Measurements from ENCODE around the gene CPE.
"Not testable (repeated sequence)": the region's sequence is repeated elsewhere in the genome, so short reads cannot be mapped to it uniquely, and the experiment has no call there.

The CPE gene

GRCh38 chr4:165378745-165379677, at the start of gene CPE:
Gene CPE, plus strand, starts transcription at chr4:165379008. Its CDS starts 214 bp downstream, at chr4:165379222.
- DNase-seq (ENCODE audit: low read depth in 1 of 2, low spot score in 1 of 2) = peak; percentile 16 to 18

DNA sequence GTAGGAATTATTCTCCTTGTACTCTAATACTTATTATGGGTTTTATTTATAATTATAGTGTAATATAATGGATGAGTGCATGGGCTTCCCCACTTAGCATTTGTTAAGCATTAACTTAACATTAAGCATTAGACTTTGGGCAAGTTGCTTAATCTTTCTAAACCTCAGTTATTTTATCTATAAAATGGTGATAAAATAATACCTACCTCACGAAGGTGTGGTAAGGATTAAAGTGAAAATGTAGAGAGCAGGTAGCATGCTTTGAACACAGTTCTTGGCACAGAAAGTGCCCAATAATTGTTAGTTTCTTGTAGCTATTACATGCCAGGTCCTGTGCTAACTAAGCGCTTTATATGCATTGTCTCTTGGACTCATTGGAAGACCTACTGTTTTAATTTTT, 48.7 kb upstream of the CPE start:
- DNase-seq (ENCODE audit: low read depth in 1 of 2, low spot score in 1 of 2) = no peak

- DNase-seq (ENCODE audit: low read depth in 1 of 2, low spot score in 1 of 2) = no peak
These were observed 48.1 kb upstream of the CPE start for GRCh38 chr4:165330666-165331065.

GRCh38 chr4:165331359-165331758, 47.4 kb upstream of the CPE start:
- DNase-seq (ENCODE audit: low read depth in 1 of 2, low spot score in 1 of 2) = no peak

GRCh38 chr4:165331823-165332222, 47.0 kb upstream of the CPE start:
- DNase-seq (ENCODE audit: low read depth in 1 of 2, low spot score in 1 of 2) = no peak

- no peak for DNase-seq (ENCODE audit: low read depth in 1 of 2, low spot score in 1 of 2)
These were observed 46.3 kb upstream of the CPE start for GRCh38 chr4:165332502-165332901.

GRCh38 chr4:165335163-165335703, 43.6 kb upstream of the CPE start:
- DNase-seq (ENCODE audit: low read depth in 1 of 2, low spot score in 1 of 2) = no peak

DNA sequence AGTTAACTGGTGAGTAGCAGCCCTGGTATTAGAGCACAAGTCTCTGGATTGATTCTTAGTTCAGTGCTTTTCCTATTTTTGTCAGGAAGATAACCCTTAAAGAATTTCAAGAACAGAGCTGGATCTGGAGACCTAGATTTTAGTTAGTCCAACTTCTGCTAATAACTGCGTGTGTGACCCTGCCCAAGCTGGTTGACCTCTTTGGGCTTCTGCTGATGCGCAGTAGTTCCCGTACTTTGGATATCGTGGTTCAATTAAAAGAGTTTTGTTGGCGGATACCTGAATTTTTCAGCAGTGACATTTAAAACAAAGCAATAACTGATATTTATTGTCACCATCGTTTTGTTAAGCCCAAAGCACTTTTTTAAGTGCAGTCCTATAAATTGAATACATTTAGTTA, 42.1 kb upstream of the CPE start:
- no peak for DNase-seq (ENCODE audit: low read depth in 1 of 2, low spot score in 1 of 2)

- not testable (repeated sequence) for DNase-seq (ENCODE audit: low read depth in 1 of 2, low spot score in 1 of 2)
These were observed 36.5 kb upstream of the CPE start for GRCh38 chr4:165342340-165342739.

DNA sequence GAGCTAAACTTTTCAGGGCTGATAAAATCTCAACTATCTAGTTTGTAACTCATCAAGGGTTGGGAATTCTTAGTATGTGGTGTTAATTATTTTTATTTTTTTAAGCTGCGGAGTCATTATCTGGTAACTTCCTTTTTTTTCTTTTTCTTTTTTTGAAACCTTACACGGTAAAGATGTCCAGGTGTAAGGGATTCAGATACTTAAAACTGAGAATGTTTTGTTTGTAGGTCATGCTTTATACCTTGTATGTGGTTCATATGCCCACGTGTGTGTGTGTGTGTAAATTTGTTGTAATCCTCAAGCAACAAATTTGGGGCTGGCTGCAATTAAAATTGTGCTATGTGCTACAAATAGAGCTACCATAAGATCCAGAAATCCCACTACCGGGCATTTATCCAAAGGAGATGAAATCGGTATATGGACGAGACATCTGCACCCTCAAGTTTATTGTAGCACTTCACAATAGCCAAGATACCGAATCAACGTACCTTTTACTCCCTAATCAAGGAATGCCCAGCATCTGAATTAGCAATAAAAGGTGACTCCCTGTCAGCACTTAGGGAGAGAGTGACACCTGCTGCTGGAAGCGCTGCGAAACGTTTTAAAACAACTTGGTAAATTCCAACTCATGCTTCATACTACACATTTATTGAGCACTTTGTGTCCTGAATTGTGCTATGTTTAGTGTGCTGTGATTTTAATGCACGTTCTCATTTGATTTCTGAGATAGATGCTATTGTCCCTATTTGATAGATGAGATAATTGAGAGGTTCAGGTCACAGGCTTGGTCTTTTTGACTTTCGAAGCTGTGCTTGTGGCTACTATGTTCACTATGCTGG, 35.2 kb upstream of the CPE start:
- no peak for DNase-seq (ENCODE audit: low read depth in 1 of 2, low spot score in 1 of 2)

- DNase-seq (ENCODE audit: low read depth in 1 of 2, low spot score in 1 of 2) = no peak
These were observed 33.0 kb upstream of the CPE start for GRCh38 chr4:165345666-165346417.

DNA sequence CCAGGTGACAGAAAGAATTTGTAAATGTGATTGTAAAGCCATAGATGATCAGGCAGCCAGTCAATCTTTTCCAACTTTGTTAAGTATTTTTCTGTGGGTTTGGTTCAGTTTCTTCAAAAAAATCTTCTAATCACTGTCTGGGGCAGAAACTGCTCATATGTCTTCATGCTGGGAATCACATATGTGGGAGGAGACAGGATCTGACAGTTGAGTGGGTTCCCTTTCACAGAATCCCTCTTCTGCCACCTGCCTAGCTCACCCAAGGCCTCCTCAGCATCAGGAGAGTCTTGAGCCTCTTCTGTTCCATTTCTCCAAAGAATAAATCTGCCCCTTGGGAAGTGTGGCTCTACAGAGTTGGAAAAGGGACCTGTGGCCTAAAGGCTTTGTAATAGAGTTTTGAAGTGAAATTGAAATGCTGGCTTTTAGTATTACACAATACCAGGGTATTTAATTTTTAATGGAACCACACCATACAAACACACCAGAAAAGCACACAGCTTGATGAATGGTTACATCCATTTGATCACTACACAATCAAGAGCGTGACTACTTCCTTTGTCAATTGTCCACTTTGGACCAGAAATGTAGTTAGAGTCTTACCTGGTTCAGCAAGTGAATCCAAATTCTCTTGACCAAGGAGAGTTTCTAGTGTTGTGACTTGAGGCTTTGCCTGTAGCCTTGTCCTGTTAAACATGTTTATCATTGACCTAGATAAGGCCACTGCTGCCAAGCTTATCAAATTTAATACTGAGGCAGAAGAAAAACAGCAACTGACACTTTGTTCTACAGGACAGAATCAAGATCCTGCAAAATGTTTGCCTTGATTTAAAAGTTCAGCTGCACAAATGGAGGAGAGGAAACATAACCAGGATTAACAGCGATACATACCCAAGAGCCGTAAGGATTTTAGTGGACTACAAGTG, 30.9 kb upstream of the CPE start:
- DNase-seq (ENCODE audit: low read depth in 1 of 2, low spot score in 1 of 2) = no peak

DNA sequence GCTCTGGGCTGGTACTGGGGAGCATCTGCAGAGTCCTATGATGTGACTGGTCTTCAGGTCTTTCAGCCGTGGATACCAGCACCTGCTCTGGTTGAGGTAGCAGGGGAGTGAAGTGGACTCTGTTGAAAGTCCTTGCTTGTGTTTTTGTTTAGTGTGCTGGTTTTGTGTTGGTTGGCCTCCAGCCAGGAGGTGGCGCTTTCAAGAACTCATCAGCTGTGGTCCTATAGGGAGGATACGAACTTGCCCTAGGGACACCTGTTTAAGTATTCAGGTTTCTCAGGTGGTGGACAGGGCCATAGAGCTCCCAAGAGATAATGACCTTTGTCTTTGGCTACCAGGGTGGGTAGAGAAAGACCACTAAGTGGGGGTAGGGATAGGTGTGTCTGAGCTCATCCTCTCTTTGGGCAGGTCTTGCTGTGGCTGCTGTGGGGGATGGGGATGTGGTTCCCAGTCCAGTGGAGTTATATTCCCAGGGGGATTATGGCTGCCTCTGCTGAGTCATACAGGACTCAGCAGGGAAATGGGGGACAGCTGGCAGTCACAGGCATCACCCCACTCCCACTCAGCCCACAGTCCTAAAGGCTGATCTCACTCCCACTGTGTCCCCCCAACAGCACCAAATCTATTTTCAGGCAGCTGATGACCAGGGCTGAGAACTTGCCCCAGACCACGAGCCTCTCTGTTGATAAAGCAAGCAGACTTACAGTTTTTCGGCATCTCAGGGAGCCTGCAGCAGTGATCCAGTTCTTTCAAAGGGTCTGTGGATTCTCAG, 27.3 kb upstream of the CPE start:
- no peak for DNase-seq (ENCODE audit: low read depth in 1 of 2, low spot score in 1 of 2)

DNA sequence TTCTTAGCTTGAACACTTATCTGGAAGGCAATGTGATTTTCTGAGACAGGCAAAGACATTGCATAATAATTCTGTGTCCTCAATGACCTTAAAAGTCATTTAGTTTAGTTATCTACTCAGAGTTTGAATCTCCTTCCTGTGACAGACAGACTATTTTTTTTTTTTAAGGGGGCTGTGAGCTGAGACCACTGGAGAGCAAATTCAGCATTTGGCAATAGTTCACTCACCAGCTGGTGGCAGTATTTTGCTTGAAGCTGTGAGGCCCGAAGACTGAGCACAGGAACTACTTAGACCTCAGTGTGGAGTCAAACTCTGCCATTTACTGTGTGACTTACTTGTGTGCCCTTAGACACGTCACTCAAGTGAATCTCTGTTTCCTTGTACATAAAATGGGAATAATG, 22.9 kb upstream of the CPE start:
- DNase-seq (ENCODE audit: low read depth in 1 of 2, low spot score in 1 of 2) = no peak

- DNase-seq (ENCODE audit: low read depth in 1 of 2, low spot score in 1 of 2) = no peak
These were observed 19.3 kb upstream of the CPE start for GRCh38 chr4:165359506-165359905.

DNA sequence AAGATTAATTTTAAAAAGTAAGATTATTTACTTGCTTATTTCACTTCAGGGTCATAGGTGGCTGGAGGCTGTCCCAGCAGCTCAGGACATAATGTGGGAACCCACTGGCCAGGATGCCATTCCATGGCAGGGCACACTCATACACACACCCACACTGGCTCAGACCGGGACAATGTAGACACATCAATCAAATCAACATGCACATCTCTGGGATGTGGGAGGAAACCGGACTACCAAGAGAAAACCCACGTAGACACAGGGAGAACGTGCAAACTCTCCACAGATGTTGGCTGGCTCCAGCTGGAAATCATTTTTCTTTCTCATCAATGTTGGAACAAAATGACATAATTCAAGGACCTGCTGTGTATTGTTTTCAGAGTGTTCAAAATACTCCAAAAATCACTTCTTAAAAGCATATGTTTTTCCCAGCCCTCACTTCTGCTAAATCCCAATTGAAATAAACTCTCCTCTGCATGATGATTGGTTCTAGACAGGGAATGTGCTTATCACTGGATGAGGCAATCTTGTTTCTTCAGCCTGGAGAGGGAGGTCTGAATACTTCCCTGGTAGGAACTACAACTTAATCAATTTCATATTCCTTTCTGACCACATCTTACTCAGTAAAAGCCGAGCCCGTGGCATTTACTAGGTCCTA, 18.6 kb upstream of the CPE start:
- DNase-seq (ENCODE audit: low read depth in 1 of 2, low spot score in 1 of 2) = no peak

- DNase-seq (ENCODE audit: low read depth in 1 of 2, low spot score in 1 of 2) = no peak
These were observed 17.7 kb upstream of the CPE start for GRCh38 chr4:165360985-165361670.

DNA sequence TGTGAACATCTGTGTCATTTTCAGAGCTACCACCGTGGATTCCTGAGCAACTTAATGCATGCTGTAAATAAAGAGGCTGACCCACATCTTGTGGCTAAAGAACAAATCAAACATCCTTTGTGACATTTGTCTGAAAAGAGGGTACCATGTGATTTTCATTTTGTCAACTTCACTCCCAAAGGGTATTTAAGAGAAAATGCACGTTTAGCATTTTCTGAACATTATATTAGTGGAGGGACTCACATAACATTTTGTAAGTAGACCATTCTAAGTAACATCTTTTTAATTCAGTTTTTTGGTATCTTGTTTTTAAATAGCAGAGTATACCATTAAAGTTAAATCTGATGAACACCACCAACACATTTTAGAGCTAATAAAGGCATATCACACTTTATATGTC, 17.0 kb upstream of the CPE start:
- no peak for DNase-seq (ENCODE audit: low read depth in 1 of 2, low spot score in 1 of 2)
